Natural killer cell (primary cell): ENCODE measurements around the gene CUX1. TPM values are rescaled to one million over a fixed set of nuclear protein-coding genes. Genes with fewer than 3 reads are reported as not detected.

Source experiments
- ATAC-seq, 3 donors: fragments of 150-1000 bp in 2 of 3; fragments of 200-7000 bp in 1 of 3; cut with Tn5 transposase; 1 replicate in 1 of 3; 2 replicates in 2 of 3; pipeline ENCODE4 v1.10.0; 2021; ENCODE audit warnings: mild to moderate bottlenecking in 2 of 3, moderate library complexity in 2 of 3
- DNase-seq, 2 donors: peaks; one replicate each; pipeline versions ENCODE4 v3.0.0 to v3.0.0-alpha.2; 2013 to 2021; ENCODE audit warnings: mixed read lengths in 1 of 2
- H3K27ac ChIP-seq: one replicate; pipeline ENCODE4 v1.5.1; 2013; ENCODE audit warnings: mild to moderate bottlenecking, low read length
- H3K27me3 ChIP-seq: one replicate; pipeline ENCODE4 v1.6.1; 2013; ENCODE audit warnings: low read length; ENCODE audit not compliant: control insufficient read depth, insufficient read depth
- H3K36me3 ChIP-seq: one replicate; pipeline ENCODE4 v1.6.1; 2013; ENCODE audit warnings: low read length; ENCODE audit not compliant: control insufficient read depth, insufficient read depth
- H3K4me1 ChIP-seq: one replicate; pipeline ENCODE4 v1.6.1; 2013; ENCODE audit warnings: low read length; ENCODE audit not compliant: control insufficient read depth, insufficient read depth
- H3K4me3 ChIP-seq: one replicate; pipeline ENCODE4 v1.5.1; 2013; ENCODE audit warnings: low read length
- H3K9me3 ChIP-seq: one replicate; pipeline ENCODE4 v1.6.1; 2013; ENCODE audit warnings: low read length; ENCODE audit not compliant: control insufficient read depth, insufficient read depth
- H3K27ac Mint-ChIP-seq, 2 donors: one replicate each; pipeline ENCODE4 v1.8.0; 2022; ENCODE audit warnings: mild to moderate bottlenecking in 2 of 2, mixed read lengths in 2 of 2, moderate library complexity in 1 of 2
- H3K27me3 Mint-ChIP-seq, 2 donors: one replicate each; pipeline ENCODE4 v1.8.0; 2022; ENCODE audit warnings: low read depth in 2 of 2, mixed read lengths in 2 of 2
- H3K36me3 Mint-ChIP-seq: one replicate; pipeline ENCODE4 v1.8.0; 2022; ENCODE audit warnings: mixed read lengths
- H3K4me1 Mint-ChIP-seq, 2 donors: one replicate each; pipeline ENCODE4 v1.8.0; 2022; ENCODE audit warnings: mixed read lengths in 2 of 2
- H3K4me3 Mint-ChIP-seq: one replicate; pipeline ENCODE4 v1.8.0; 2022; ENCODE audit warnings: mild to moderate bottlenecking, moderate library complexity, mixed read lengths
- H3K9me3 Mint-ChIP-seq, 2 donors: one replicate each; pipeline ENCODE4 v1.8.0; 2022; ENCODE audit warnings: mixed read lengths in 2 of 2
- CTCF ChIP-seq: fragments of 200-600 bp; IDR thresholded peaks from one replicate; pipeline ENCODE4 v1.8.0; 2022; ENCODE audit warnings: antibody characterized with exemption
- WGBS: methylation state at CpG from one replicate; pipeline ENCODE4 v1.1.7; 2013; ENCODE audit warnings: missing lambda C conversion rate; ENCODE audit not compliant: insufficient coverage; 5-methylcytosine and 5-hydroxymethylcytosine counted together
- intact Hi-C: fragments of 100-400 bp; cut with micrococcal nuclease; formaldehyde crosslinking; loops from one replicate; pipeline ENCODE4 v1.14.2; 2022
- total RNA-seq, 4 donors: library from RNA; stranded (reverse); fragments of 120-200 nt in 1 of 4; gene quantifications; one replicate each; pipeline versions ENCODE4 v1.2.3 to v1.2.4, GENCODE V29; 2013 to 2022

The CUX1 gene
- total RNA-seq, 3 donors from 2014 or later (not counting 1 experiment from before 2014, with no cell fraction given): 59.8 to 77.4 (median 73.6) TPM

DNA sequence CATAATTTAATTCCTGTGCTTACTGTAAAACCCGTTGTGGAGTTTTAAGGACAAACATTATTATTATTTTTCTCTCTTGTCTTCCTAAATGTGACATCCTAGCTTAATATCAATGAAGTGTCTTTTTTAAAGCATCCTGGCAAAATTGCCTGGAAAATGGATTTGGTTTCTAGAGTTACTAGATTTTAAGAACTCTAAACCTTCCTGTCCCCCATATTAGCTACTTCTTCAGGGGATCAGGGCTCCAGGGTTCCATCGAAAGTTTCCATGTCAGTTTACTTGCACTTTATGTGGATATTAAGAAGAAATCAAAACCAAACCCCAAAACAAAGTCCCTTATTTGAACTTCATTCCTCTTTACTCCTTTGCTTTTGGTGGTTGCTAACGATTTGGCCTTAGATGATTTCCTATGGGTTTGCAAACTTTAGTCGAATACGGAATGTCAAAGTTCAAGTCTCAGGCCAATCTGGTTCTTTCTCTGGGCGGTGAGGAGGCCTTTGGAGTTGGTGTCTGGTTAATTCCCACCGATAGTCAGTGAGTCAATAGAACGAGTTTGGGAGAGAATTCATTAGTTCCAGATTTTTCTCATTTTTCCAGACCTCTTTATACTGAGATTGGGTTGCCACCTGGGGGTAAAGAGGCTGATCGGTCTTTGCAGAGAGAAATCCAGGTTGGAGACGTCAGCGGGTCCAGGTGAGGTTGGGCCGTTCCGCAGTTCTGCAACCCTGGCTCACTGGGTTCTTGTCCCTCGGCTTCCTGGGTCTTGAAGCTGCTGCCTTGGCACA, 1.1 kb downstream of the CUX1 start:
- peaks cover 15% of the 10 kb centered on the region for H3K4me1 ChIP-seq
- H3K4me3 ChIP-seq: no peak overlapping the region
- DNase-seq: no peak
- H3K27ac Mint-ChIP-seq: peak overlapping the region in 1 of 2 donors; percentile 26
- H3K36me3 ChIP-seq: no peaks in the 10 kb centered on the region
- peak overlapping the region; percentile 82 for H3K4me3 Mint-ChIP-seq
- no peaks in the 10 kb centered on the region for H3K9me3 ChIP-seq
- no peaks in the 10 kb centered on the region for H3K27me3 Mint-ChIP-seq
- no peak overlapping the region for H3K27ac ChIP-seq
- peaks cover 21 to 30% of the 10 kb centered on the region in 2 donors for H3K4me1 Mint-ChIP-seq
- intact Hi-C loops: no loop called here
- no peaks in the 10 kb centered on the region for H3K27me3 ChIP-seq
- 94% methylated on average over 13 of the region's 14 CpGs for WGBS
- H3K9me3 Mint-ChIP-seq: no peaks in the 10 kb centered on the region
- no peaks in the 10 kb centered on the region for H3K36me3 Mint-ChIP-seq
- no peak for ATAC-seq
- TF ChIP-seq CTCF: no peak

DNA sequence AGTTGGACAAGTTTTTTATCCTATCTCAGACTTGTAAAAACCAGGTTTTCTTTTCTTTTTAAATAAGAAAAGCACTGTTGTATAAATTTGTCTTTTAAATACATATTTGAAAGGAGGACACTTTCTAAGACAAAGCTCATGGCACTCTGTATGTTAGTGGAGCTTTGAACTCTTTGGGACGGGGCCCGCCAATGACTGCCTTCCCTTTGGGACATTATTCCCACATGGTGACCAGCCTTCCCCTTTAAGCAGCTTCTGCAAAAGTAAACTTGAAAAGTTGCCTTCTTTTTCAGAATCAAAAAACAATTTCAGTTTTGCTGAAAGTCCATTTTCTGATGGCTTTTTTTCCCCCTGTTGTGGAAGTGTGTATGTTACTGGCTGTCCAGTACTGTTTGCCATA, 1.8 kb downstream of the CUX1 start:
- Mint-ChIP-seq H3K36me3 (no peaks in the 10 kb centered on the region), H3K27ac (no peak overlapping the region), H3K4me3 (peak overlapping the region; percentile 82), H3K27me3 (no peaks in the 10 kb centered on the region), H3K4me1 (peaks cover 21 to 34% of the 10 kb centered on the region in 2 donors), H3K9me3 (no peaks in the 10 kb centered on the region)
- ATAC-seq (no peak), DNase-seq (no peak)
- TF ChIP-seq CTCF: no peak
- Histone ChIP-seq H3K4me1 (peaks cover 15% of the 10 kb centered on the region), H3K9me3 (no peaks in the 10 kb centered on the region), H3K36me3 (no peaks in the 10 kb centered on the region), H3K4me3 (no peak overlapping the region), H3K27me3 (no peaks in the 10 kb centered on the region), H3K27ac (no peak overlapping the region)
- intact Hi-C loops: no loop called here
- WGBS: 93% methylated on average over 2 of the region's 2 CpGs

DNA sequence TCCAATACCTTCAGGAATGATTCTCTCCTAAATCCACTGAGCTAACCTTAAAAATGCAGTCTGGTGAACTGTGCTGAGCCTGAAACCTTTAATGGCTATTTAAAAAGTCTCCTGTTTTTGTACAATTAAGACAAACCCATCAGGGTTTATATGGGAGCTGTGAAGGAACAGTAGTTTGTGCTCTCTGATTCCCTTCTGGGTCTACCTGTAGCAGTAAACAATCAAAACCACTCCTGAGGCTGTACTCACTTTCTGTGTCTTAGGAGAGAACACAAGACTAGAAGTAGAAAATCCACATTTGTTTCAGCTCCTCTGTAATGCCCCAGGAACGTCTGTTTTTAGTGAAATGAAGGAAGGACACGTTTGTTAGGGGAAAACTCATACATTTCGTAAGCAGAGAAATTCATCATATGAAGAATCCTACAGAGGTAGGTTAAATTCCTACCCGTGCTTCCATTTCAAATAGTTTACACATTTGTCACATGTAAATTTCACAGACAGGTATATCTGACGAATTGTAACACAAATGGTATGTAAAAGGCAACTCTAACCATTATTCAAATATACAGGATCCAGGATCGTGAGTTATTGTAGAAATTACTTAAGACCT, 2.6 kb downstream of the CUX1 start:
- no peaks in the 10 kb centered on the region for H3K9me3 ChIP-seq
- no peak overlapping the region for H3K27ac ChIP-seq
- H3K36me3 Mint-ChIP-seq: no peaks in the 10 kb centered on the region
- intact Hi-C loops: no loop called here
- H3K27me3 Mint-ChIP-seq: no peaks in the 10 kb centered on the region
- no peaks in the 10 kb centered on the region for H3K27me3 ChIP-seq
- no peak overlapping the region for H3K4me3 ChIP-seq
- no peak for TF ChIP-seq CTCF
- peaks cover 7% of the 10 kb centered on the region for H3K4me1 ChIP-seq
- peak overlapping the region; percentile 55 for H3K4me3 Mint-ChIP-seq
- no peak overlapping the region for H3K27ac Mint-ChIP-seq
- DNase-seq: no peak
- no peaks in the 10 kb centered on the region for H3K9me3 Mint-ChIP-seq
- H3K36me3 ChIP-seq: no peaks in the 10 kb centered on the region
- WGBS: 88% methylated on average over 4 of the region's 6 CpGs
- ATAC-seq: no peak
- H3K4me1 Mint-ChIP-seq: peaks cover 18 to 30% of the 10 kb centered on the region in 2 donors
